Retinal pigment epithelial cell (primary cell): ENCODE measurements around the gene SPRR2A.
"Not testable (repeated sequence)": the region's sequence is repeated elsewhere in the genome, so short reads cannot be mapped to it uniquely, and the experiment has no call there.

Experiments used
- DNase-seq: peaks from one replicate; pipeline ENCODE4 v3.0.0-alpha.2; 2010; ENCODE audit warnings: low read depth
- H3K4me3 ChIP-seq: 2 replicates; pipeline ENCODE4 v1.5.1; 2011; ENCODE audit warnings: mild to moderate bottlenecking, low read length, control low read depth, moderate library complexity
- CTCF ChIP-seq: conservative IDR thresholded peaks from 2 replicates; pipeline ENCODE4 v1.5.1; 2011; ENCODE audit warnings: low read depth, low read length, control low read depth, inconsistent platforms

SPRR2A gene

DNA sequence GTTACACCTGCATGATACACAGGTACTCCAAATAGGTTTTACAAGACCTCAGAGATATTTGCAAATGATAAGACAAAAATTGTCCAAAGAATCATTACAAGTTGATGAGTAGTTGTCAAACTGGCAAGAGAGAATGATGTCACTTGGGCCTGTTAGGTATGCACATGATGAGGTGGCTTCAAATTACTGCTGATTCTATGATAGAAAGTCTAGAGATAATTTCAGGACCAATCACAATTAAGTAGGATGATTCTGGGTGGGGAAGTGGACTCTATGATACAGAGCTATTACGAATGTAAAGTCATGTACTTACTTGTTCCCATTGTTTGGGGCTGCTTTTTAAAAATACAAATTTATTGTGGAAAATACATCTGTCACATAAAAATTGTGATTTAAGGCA lies 31.5 kb downstream of the SPRR2A start:
- H3K4me3 ChIP-seq: no peak overlapping the region
- no peak for TF ChIP-seq CTCF
- DNase-seq: no peak

- TF ChIP-seq CTCF: no peak
- H3K4me3 ChIP-seq: no peak overlapping the region
- DNase-seq: no peak
These were observed 32.9 kb downstream of the SPRR2A start for GRCh38 chr1:153024413-153024812.

DNA sequence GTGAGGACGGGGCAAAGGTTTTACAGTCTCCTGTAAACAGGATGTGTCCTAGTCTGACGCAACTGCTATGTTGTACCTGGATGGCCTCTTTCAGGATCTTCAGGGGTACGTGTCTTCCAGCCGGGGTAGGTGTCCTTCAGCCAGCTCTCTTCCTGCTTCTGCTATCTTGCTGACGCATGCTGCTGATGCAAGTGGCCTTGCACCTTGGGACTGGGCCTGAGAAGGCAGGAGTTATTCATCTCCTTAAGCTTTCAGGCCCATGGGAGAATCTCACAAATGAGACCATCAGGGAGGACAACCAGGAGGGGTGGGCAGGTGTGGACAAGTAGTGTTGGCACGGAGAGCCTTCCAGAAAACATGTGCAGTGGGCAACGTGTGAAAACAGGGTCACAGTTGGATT lies 34.2 kb downstream of the SPRR2A start:
- H3K4me3 ChIP-seq: no peak overlapping the region
- TF ChIP-seq CTCF: no peak
- DNase-seq: no peak

DNA sequence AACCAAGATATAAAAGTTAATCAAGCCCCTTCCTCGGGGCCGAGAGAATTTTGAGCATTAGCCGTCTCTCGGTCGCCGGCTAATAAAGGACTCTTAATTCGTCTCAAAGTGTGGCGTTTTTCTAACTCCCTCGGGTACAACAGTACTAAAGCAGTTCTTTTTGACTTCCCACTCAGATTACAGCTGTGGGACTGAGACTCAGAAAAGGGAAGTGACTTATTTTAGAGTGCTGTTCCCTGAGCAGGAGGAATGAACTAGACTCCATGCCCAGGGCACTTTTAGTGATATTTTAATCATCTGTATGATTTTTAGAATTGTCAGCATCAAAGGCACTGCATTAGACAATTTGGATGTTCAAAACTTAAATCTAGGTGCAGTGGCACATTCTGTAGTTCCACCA lies 35.0 kb downstream of the SPRR2A start:
- DNase-seq, H3K4me3 ChIP-seq: not testable (repeated sequence)

DNA sequence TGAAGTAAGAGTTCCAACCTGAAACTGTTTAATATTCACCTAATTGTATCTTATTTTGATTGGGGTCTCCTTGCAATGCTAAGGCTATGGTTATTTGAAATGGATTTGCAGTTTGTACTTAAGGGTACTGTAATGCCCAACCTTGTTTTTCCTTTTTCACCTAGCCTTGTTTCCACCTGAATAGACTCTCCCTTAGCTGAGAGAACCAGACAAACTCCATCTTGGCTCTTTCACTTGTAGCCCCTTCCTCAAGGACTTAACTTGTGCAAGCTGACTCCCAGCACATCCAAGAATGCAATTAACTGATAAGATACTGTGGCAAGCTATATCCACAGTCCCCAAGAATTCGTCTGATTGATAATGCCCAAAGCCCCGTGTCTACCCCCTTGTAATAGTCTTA lies 35.5 kb downstream of the SPRR2A start:
- H3K4me3 ChIP-seq: not testable (repeated sequence)

DNA sequence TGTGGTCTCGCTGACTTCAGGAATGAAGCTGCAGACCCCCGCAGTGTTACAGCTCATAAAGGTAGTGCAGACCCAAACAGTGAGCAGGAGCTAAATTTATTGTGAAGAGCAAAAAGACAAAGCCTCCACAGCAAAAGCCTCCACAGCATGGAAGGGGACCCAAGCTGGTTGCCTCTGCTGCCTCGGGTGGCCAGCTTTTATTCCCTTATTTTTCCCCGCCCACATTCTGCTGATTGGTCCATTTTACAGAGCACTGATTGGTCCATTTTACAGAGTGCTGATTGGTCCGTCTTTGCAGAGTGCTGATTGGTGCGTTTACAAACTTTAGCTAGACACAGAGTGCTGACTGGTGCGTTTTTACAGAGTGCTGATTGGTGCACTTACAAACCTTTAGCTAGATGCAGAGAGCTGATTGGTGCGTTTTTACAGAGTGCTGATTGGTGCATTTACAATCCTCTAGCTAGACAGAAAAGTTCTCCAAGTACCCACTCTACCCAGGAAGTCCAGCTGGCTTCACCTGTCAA lies 46.0 kb downstream of the SPRR2A start:
- not testable (repeated sequence) for DNase-seq, H3K4me3 ChIP-seq

More for the DNA sequence above, 35.5 kb downstream of the SPRR2A start:
- DNase-seq: not testable (repeated sequence)
